Pancreas (tissue), 10 donors: ENCODE data around the gene LTC4S. TPM values are rescaled to one million over a fixed set of nuclear protein-coding genes. Genes with fewer than 3 reads are reported as not detected.
A peak's percentile ranks its signal among the peaks of the same experiment; 100 is the strongest.

Experiments used
- ATAC-seq, 4 donors: fragments of 200-7000 bp; cut with Tn5 transposase; one replicate each; pipeline versions ENCODE4 v1.8.0 to v1.9.1; 2020; ENCODE audit warnings: mild to moderate bottlenecking in 4 of 4, moderate library complexity in 4 of 4
- DNase-seq, 6 donors: peaks; one replicate each; pipeline ENCODE4 v3.0.0-alpha.2; 2020
- FAIRE-seq: peaks from 2 replicates; lab custom pipeline; 2012; peaks lifted over from hg19 to GRCh38; lab: Jason Lieb, UNC
- H3K27ac ChIP-seq, 4 donors: fragments of 200-600 bp; sonication (generic); 1 replicate in 3 of 4; 2 replicates in 1 of 4; pipeline versions ENCODE4 v1.5.0 to v1.8.0; 2020
- H3K27me3 ChIP-seq, 4 donors: fragments of 200-600 bp; one replicate each; pipeline ENCODE4 v1.8.0; 2021
- H3K36me3 ChIP-seq, 3 donors: fragments of 200-600 bp; sonication (generic) in 1 of 3; one replicate each; pipeline versions ENCODE4 v1.5.0 to v1.8.0; 2020 to 2021
- H3K4me1 ChIP-seq, 3 donors: fragments of 200-600 bp; one replicate each; pipeline ENCODE4 v1.8.0; 2021
- H3K4me3 ChIP-seq, 4 donors: fragments of 200-600 bp; sonication (generic) in 2 of 4; one replicate each; pipeline versions ENCODE4 v1.5.0 to v1.8.0; 2020 to 2021
- H3K9me3 ChIP-seq, 4 donors: fragments of 200-600 bp; one replicate each; pipeline ENCODE4 v1.8.0; 2021
- CTCF ChIP-seq, 4 donors: fragments of 200-600 bp; sonication (generic) in 3 of 4; IDR thresholded peaks; one replicate each; pipeline versions ENCODE4 v1.5.0 to v1.8.0; 2021; ENCODE audit warnings: antibody characterized with exemption in 4 of 4
- WGBS, 2 donors: extraction: QIAGEN DNeasy Blood & Tissue Kit; methylation state at CpG; one replicate each; pipeline ENCODE4 v1.1.7; 2013; 5-methylcytosine and 5-hydroxymethylcytosine counted together
- intact Hi-C, 3 donors: fragments of 100-400 bp; cut with DNase I; formaldehyde crosslinking; loops; one replicate each; pipeline versions ENCODE4 v1.11.1 to v1.14.2; 2022
- polyA plus RNA-seq, 2 donors: library from polyadenylated mRNA; stranded (reverse); fragments of 200-250 nt; gene quantifications; one replicate each; pipeline ENCODE4 v1.2.3, GENCODE V29; 2013
- total RNA-seq, 6 donors: library from RNA; stranded (reverse); fragmentation: NEBNext Ultra II Directional in 4 of 6; extraction: Animal tissue kit (Norgen Biotek cat#: 25700) in 4 of 6; gene quantifications; one replicate each; pipeline versions ENCODE4 v1.2.1 to v1.2.4, GENCODE V29; 2021 to 2023
- donor health status: healthy with polysubstance abuse.
- donor health status: DM: no; HTN: no; CAD: no; lungs with moderate emphysema.
- donor health status: DM: no; HTN: no; CAD: no.
- donor health status: control.
- donor health status: control.
- donor health status: Bipolar disorder and iron deficiency.
- donor health status: DM: yes; HTN: yes; CAD: no.
- donor health status: DM: no; HTN: no; CAD: no.
- donor health status: DM: no; HTN: no; CAD: no.
- donor health status: DM: yes; HTN: yes; CAD: no.

LTC4S gene
- total and polyA plus RNA-seq, 8 donors: 1.1 to 10.9 (median 4.8) TPM

- Histone ChIP-seq H3K27ac (peak overlapping the region; percentile 81 to 94 (median 88)), H3K36me3 (peaks cover 0 to 4% (median 0%) of the 10 kb centered on the region in 3 donors), H3K4me3 (peak overlapping the region; percentile 77 to 91 (median 84)), H3K27me3 (no peaks in the 10 kb centered on the region), H3K9me3 (no peaks in the 10 kb centered on the region), H3K4me1 (peaks cover 0 to 22% (median 0%) of the 10 kb centered on the region in 3 donors)
- FAIRE-seq: no peak
- DNase-seq: peak in 4 of 6 donors; percentile 43 to 72 (median 58)
- ATAC-seq: peak; percentile 5 to 23 (median 14)
- intact Hi-C loops: loop anchor here in 1 of 3 donors (10.0 kb wide), 1 partner anchor 110 kb away; no protein-coding TSS in a partner anchor
- no peak for TF ChIP-seq CTCF (IDR thresholded peaks at IDR 0.05)
- WGBS, 2 donors: 4 to 14% methylated on average over 9 of the region's 9 CpGs
Observed at GRCh38 chr5:179805070-179805528, 11.3 kb downstream of the LTC4S start.

GRCh38 chr5:179805529-179806249, 11.9 kb downstream of the LTC4S start:
- no peaks in the 10 kb centered on the region for H3K27me3 ChIP-seq
- WGBS, 2 donors: 1 to 5% methylated on average over 26 to 65 of the region's 65 CpGs
- TF ChIP-seq CTCF (IDR thresholded peaks at IDR 0.05): no peak
- H3K36me3 ChIP-seq: peaks cover 0 to 4% (median 0%) of the 10 kb centered on the region in 3 donors
- ATAC-seq: peak; percentile 18 to 43 (median 32)
- H3K4me3 ChIP-seq: peak overlapping the region; percentile 77 to 91 (median 84)
- H3K27ac ChIP-seq: peak overlapping the region; percentile 81 to 94 (median 88)
- no peaks in the 10 kb centered on the region for H3K9me3 ChIP-seq
- no peak for FAIRE-seq
- DNase-seq: peak; percentile 38 to 87 (median 61)
- intact Hi-C loops: loop anchor here in 1 of 3 donors (10.0 kb wide), 1 partner anchor 109 kb away; no protein-coding TSS in a partner anchor
- H3K4me1 ChIP-seq: peaks cover 0 to 22% (median 0%) of the 10 kb centered on the region in 3 donors

DNA sequence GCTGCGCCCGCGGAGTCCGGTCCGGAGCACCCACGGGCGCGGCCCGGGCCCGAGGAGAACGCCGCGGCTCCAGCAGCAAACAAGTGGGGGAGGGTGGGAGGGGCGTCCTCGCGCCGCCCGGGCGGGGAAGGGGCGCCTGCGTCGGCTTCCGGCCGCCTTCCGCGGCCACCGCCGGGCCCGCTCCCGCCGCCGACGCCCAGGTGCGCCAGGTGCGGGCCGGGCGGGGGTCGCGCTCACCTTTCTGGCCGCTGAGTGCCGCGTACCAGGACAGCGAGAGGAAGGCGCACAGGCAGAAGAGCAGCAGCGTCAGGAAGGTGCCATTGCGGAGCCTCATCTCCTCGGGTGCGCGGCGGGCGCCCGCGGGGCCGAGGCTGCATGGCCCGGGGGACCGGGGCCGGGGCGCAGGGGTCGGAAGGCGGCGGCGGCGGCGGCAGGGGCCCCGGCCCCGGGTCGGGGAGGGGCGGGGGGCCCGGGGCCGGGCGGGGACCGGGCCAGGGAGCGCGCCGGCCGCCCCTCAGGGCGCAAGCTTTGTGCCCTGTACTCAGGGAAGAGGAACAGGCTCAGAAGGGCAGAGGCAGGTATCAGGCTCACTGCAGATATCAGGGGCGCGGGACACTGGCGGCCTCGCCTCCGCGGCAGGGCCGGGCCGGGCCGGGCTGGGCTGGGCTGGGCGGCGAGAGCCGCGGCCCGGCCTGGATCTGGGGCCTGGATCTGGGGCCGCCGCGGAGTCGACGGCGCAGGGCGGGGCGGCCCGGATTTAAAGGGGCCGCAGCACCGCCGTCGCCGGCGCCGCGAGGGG, 12.7 kb downstream of the LTC4S start, which contains the start of gene MGAT4B:
TSS of gene MGAT4B (minus strand) at position 617 of the 799 bp plus-strand sequence. CDS start at position 334, 283 bp downstream.
- Histone ChIP-seq H3K4me1 (peaks cover 0 to 22% (median 0%) of the 10 kb centered on the region in 3 donors), H3K9me3 (no peaks in the 10 kb centered on the region), H3K4me3 (peak within 1 kb of the TSS; percentile 77 to 91 (median 84)), H3K36me3 (no peaks in the 10 kb centered on the region), H3K27ac (peak within 1 kb of the TSS; percentile 81 to 94 (median 88)), H3K27me3 (no peaks in the 10 kb centered on the region)
- FAIRE-seq (no peak), DNase-seq (peak; percentile 80 to 93 (median 84)), ATAC-seq (peak; percentile 80 to 87 (median 86))
- TF ChIP-seq CTCF (IDR thresholded peaks at IDR 0.05): no peak
- WGBS, 2 donors: 1% methylated on average over 22 to 108 of the region's 108 CpGs
- intact Hi-C loops: loop anchor here in 1 of 3 donors (10.0 kb wide), 1 partner anchor 108 kb away; no protein-coding TSS in a partner anchor

DNA sequence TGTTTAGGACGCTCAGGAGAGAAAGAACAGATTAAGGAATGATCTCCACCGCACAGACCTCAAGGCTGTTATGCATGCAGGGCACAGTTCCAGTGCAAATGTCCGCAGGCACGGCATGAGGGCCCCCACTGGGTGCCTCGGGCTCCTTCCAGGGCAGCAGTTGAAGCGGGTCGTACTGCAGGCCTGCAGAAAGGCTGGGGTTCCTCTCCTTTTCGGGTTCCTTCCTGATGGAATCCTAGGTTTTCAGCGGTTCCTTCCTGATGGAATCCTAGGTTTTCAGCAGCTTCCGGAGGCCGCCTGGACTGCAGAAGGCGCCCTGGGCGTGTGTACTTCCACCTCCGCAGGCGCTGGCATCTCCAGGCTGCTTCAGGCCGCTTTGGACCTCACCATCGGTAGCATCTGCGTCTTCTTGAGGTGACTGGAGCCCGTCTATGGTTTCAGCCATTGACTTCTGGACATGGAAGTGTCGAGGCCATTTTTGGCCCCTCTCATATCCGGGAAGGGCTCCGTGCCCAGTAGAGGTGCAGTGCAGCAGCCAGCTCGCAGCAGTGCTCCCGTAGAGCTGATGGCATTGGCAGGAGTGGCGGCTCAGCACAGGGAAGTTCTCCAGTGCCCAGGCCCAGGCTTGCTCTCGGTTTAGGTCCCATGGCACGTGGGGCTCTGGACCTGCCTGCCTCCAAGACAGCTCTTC, 18.5 kb downstream of the LTC4S start:
- TF ChIP-seq CTCF (IDR thresholded peaks at IDR 0.05): no peak
- ATAC-seq (no peak), FAIRE-seq (no peak), DNase-seq (peak in 2 of 6 donors; percentile 12 to 51)
- WGBS, 2 donors: 94% methylated on average over 27 of the region's 27 CpGs
- H3K27ac ChIP-seq: no peak overlapping the region
- H3K27me3 ChIP-seq: no peaks in the 10 kb centered on the region
- H3K36me3 ChIP-seq: no peaks in the 10 kb centered on the region
- no peaks in the 10 kb centered on the region for H3K9me3 ChIP-seq
- peaks cover 0 to 2% (median 0%) of the 10 kb centered on the region in 3 donors for H3K4me1 ChIP-seq
- no peak overlapping the region for H3K4me3 ChIP-seq
- intact Hi-C loops: no loop called here
